ENCODE results near the gene CAP1. TPM values are rescaled to one million over a fixed set of nuclear protein-coding genes. Genes with fewer than 3 reads are reported as not detected.

The CAP1 gene
- total RNA-seq, 2 experiments from 2014 or later, result 121 to 126 TPM

GRCh38 chr1:40075266-40075665 is 34.7 kb downstream of the CAP1 start:
- H3K27ac ChIP-seq (ENCODE audit: low read depth in 1 of 2, low read length in 2 of 2), result peak overlapping the region in 1 of 2 donors; percentile 3
- no peaks in the 10 kb centered on the region for H3K9me3 ChIP-seq (ENCODE audit: control insufficient read depth in 1 of 2, insufficient read depth in 1 of 2, low read length in 2 of 2)
- ChIA-PET CTCF (no interaction called here), POLR2A (interaction anchor here (0.8 to 1.9 kb wide), 6 partner anchors 8 to 156 kb away, joined by 3 to 8 read pairs (median 6); no protein-coding TSS in a partner anchor)
- no peak overlapping the region for H3K4me3 ChIP-seq (ENCODE audit: low read length)
- intact Hi-C loops (cut with DNase I, micrococcal nuclease), result no loop called here
- ATAC-seq (ENCODE audit: poor library complexity), result no peak
- no peaks in the 10 kb centered on the region for H3K4me1 ChIP-seq (ENCODE audit: insufficient read depth, low read length)
- Mint-ChIP-seq H3K4me1 (ENCODE audit: low read depth) (peaks cover 27% of the 10 kb centered on the region), H3K4me3 (no peak overlapping the region), H3K9me3 (no peaks in the 10 kb centered on the region), H3K27me3 (no peaks in the 10 kb centered on the region), H3K27ac (peak overlapping the region; percentile 63), H3K36me3 (ENCODE audit: low read depth) (peaks cover 81% of the 10 kb centered on the region)
- no peak for DNase-seq
- TF ChIP-seq CTCF (IDR thresholded peaks at IDR 0.05), result no peak
- H3K36me3 ChIP-seq (ENCODE audit: insufficient read depth, low read length), result peaks cover 75% of the 10 kb centered on the region
- no peaks in the 10 kb centered on the region for H3K27me3 ChIP-seq (ENCODE audit: control insufficient read depth in 1 of 2, insufficient read depth in 2 of 2, low read length in 2 of 2)

DNA sequence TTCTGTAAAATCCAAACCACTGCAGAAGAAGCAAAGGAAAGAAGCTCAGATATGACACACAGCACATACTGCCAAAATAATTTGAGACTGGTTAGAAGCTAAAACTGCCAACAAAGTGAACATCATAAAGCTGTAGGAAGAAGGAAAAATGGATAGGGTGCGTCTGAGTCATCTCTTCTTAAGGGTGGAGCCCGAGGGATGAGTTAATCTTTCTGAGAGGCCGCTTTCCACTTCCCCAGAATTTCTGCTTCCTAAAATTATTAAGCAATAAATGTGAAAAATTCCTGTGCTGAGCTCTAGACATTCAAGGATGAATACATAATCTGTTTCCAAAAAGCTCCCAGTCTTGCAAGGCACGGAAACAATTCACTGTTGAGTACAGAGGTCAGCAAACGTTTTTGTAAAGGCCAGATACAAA is 36.4 kb downstream of the CAP1 start:
- no peak overlapping the region for H3K27ac ChIP-seq (ENCODE audit: low read depth in 1 of 2, low read length in 2 of 2)
- DNase-seq (peak in 2 of 14 experiments; percentile 25 to 35), ATAC-seq (ENCODE audit: poor library complexity) (no peak)
- Mint-ChIP-seq H3K4me3 (no peak overlapping the region), H3K27ac (no peak overlapping the region), H3K9me3 (no peaks in the 10 kb centered on the region), H3K36me3 (ENCODE audit: low read depth) (peaks cover 77% of the 10 kb centered on the region), H3K27me3 (no peaks in the 10 kb centered on the region), H3K4me1 (ENCODE audit: low read depth) (peaks cover 27% of the 10 kb centered on the region)
- POLR2A ChIA-PET, result interaction anchor here (1.0 to 1.2 kb wide), 2 partner anchors 15 to 38 kb away, joined by 3 to 4 read pairs; no protein-coding TSS in a partner anchor
- no peaks in the 10 kb centered on the region for H3K27me3 ChIP-seq (ENCODE audit: control insufficient read depth in 1 of 2, insufficient read depth in 2 of 2, low read length in 2 of 2)
- H3K4me3 ChIP-seq (ENCODE audit: low read length), result no peak overlapping the region
- TF ChIP-seq CTCF (IDR thresholded peaks at IDR 0.05), result no peak
- peaks cover 71% of the 10 kb centered on the region for H3K36me3 ChIP-seq (ENCODE audit: insufficient read depth, low read length)
- H3K4me1 ChIP-seq (ENCODE audit: insufficient read depth, low read length), result no peaks in the 10 kb centered on the region
- H3K9me3 ChIP-seq (ENCODE audit: control insufficient read depth in 1 of 2, insufficient read depth in 1 of 2, low read length in 2 of 2), result no peaks in the 10 kb centered on the region
- intact Hi-C loops (cut with DNase I, micrococcal nuclease), result no loop called here
- CTCF ChIA-PET, result interaction anchor here (0.8 to 1.4 kb wide), 4 partner anchors 8 to 262 kb away, joined by 3 to 5 read pairs (median 4); no protein-coding TSS in a partner anchor

- peaks cover 73% of the 10 kb centered on the region for H3K36me3 Mint-ChIP-seq (ENCODE audit: low read depth)
- no peak overlapping the region for H3K4me3 Mint-ChIP-seq
- Histone ChIP-seq H3K4me1 (ENCODE audit: insufficient read depth, low read length) (no peaks in the 10 kb centered on the region), H3K27me3 (ENCODE audit: control insufficient read depth in 1 of 2, insufficient read depth in 2 of 2, low read length in 2 of 2) (no peaks in the 10 kb centered on the region), H3K27ac (ENCODE audit: low read depth in 1 of 2, low read length in 2 of 2) (no peak overlapping the region), H3K9me3 (ENCODE audit: control insufficient read depth in 1 of 2, insufficient read depth in 1 of 2, low read length in 2 of 2) (no peaks in the 10 kb centered on the region), H3K36me3 (ENCODE audit: insufficient read depth, low read length) (peaks cover 66% of the 10 kb centered on the region), H3K4me3 (ENCODE audit: low read length) (no peak overlapping the region)
- H3K9me3 Mint-ChIP-seq, result no peaks in the 10 kb centered on the region
- no peaks in the 10 kb centered on the region for H3K27me3 Mint-ChIP-seq
- DNase-seq (peak in 9 of 14 experiments; percentile 16 to 80 (median 28)), ATAC-seq (ENCODE audit: poor library complexity) (peak; percentile 92)
- ChIA-PET CTCF (interaction anchor here (0.7 to 1.8 kb wide), 10 partner anchors 9 to 326 kb away, joined by 3 to 9 read pairs (median 4); no protein-coding TSS in a partner anchor), POLR2A (interaction anchor here (0.7 to 1.2 kb wide), 2 partner anchors 19 to 83 kb away, joined by 3 read pairs; no protein-coding TSS in a partner anchor)
- peak overlapping the region; percentile 30 for H3K27ac Mint-ChIP-seq
- peaks cover 18% of the 10 kb centered on the region for H3K4me1 Mint-ChIP-seq (ENCODE audit: low read depth)
- peak; percentile 84 for TF ChIP-seq CTCF (IDR thresholded peaks at IDR 0.05)
- intact Hi-C loops (cut with DNase I, micrococcal nuclease), result loop anchor here in 1 of 2 experiments (2.0 kb wide), 1 partner anchor 260 kb away; no protein-coding TSS in a partner anchor
Measured at GRCh38 chr1:40078512-40079333, 38.2 kb downstream of the CAP1 start.

Data from CD4-positive, alpha-beta T cell (primary cell).